WERI-Rb-1 (cell line): ENCODE results near the gene ATP5MC3.

Experiments
- DNase-seq: peaks from one replicate; pipeline ENCODE4 v3.0.0-alpha.2; 2020
- H3K27ac ChIP-seq: fragments of 250-450 bp; sonication (Bioruptor Pico); 2 replicates; pipeline ENCODE4 v1.5.1; 2020; ENCODE audit warnings: mild to moderate bottlenecking, moderate library complexity
- H3K27me3 ChIP-seq: fragments of 250-450 bp; sonication (Bioruptor Pico); 2 replicates; pipeline ENCODE4 v1.5.1; 2021; ENCODE audit warnings: mild to moderate bottlenecking, low read depth, moderate library complexity; ENCODE audit not compliant: insufficient read depth, severe bottlenecking
- H3K36me3 ChIP-seq: fragments of 250-450 bp; sonication (Bioruptor Pico); 2 replicates; pipeline ENCODE4 v1.5.1; 2020; ENCODE audit warnings: mild to moderate bottlenecking, moderate library complexity
- H3K4me3 ChIP-seq: 2 replicates; pipeline ENCODE4 v1.5.1; 2011; ENCODE audit warnings: low read depth, mild to moderate bottlenecking, control low read depth, low read length
- H3K9me3 ChIP-seq: fragments of 250-450 bp; sonication (Bioruptor Pico); 2 replicates; pipeline ENCODE4 v1.5.1; 2021; ENCODE audit warnings: mild to moderate bottlenecking, moderate library complexity; ENCODE audit not compliant: severe bottlenecking
- TF ChIP-seq, protein P1 (sequence below): IDR thresholded peaks from 2 replicates; pipeline ENCODE4 v1.5.1; 2011; ENCODE audit warnings: low read depth, mild to moderate bottlenecking, control low read depth, inconsistent platforms, low read length

Gene ATP5MC3

DNA sequence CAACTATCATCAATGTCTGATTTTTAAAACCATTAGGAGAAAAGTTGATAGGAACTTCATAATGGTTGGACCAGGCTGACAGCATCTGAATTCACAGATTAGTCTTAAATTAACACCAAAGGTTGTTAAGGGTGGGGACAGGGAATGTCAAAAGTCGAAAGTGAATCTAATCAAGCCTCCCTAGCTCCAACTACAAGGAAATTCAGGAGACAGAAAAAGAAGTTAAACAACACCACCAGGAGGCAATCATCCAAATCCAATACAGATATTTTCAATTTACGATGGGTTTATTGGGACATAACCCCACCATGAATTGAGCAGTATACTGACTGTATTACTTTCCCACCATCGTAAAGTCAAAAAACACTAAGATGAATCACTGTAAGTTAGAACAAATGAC is 46.3 kb downstream of the ATP5MC3 start:
- H3K27ac ChIP-seq = no peak overlapping the region
- H3K27me3 ChIP-seq = no peaks in the 10 kb centered on the region
- no peak overlapping the region for H3K4me3 ChIP-seq
- no peaks in the 10 kb centered on the region for H3K9me3 ChIP-seq
- DNase-seq = no peak
- peaks cover 31% of the 10 kb centered on the region for H3K36me3 ChIP-seq
- TF ChIP-seq, protein P1, sequence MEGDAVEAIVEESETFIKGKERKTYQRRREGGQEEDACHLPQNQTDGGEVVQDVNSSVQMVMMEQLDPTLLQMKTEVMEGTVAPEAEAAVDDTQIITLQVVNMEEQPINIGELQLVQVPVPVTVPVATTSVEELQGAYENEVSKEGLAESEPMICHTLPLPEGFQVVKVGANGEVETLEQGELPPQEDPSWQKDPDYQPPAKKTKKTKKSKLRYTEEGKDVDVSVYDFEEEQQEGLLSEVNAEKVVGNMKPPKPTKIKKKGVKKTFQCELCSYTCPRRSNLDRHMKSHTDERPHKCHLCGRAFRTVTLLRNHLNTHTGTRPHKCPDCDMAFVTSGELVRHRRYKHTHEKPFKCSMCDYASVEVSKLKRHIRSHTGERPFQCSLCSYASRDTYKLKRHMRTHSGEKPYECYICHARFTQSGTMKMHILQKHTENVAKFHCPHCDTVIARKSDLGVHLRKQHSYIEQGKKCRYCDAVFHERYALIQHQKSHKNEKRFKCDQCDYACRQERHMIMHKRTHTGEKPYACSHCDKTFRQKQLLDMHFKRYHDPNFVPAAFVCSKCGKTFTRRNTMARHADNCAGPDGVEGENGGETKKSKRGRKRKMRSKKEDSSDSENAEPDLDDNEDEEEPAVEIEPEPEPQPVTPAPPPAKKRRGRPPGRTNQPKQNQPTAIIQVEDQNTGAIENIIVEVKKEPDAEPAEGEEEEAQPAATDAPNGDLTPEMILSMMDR = no peak

DNA sequence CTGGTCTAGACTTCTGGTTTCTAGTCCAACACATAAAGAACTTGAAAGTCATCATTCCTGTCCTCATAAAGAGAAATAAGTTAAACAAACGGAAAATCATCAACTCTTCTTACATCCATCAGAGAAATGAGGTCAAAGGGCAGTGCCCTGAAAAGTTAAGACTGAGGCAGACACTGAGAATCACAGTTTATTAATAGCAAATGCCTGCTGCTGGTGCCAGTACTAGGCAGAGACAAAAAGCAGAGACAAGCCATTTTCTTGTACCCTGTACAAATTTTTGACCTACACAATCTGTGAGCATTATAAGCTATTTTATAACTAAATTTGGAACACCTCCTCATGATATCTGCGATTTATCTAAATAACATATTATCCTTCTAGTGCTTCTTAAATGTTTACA is 50.3 kb downstream of the ATP5MC3 start:
- H3K4me3 ChIP-seq = no peak overlapping the region
- H3K9me3 ChIP-seq = no peaks in the 10 kb centered on the region
- H3K36me3 ChIP-seq = peaks cover 59% of the 10 kb centered on the region
- no peak overlapping the region for H3K27ac ChIP-seq
- no peaks in the 10 kb centered on the region for H3K27me3 ChIP-seq
- DNase-seq = no peak
- TF ChIP-seq, protein P1 = no peak

DNA sequence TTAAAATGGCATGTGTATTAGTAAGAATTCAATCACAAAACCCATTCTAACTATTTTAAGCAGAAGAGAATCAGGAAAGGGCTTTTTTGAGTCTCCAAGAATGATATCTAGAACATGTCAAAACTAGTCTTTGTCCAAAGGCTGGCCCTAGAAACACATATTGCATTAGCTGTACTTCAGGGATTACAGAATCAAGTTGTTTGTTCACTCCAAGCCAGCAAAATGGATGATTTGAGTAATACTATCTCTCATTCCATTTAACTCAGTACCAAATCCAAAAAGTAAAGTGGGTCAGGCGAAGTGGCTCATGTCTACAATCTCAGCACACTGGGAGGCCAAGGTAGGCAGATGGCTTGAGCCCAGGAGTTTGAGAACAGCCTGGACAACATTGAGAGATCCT is 54.8 kb downstream of the ATP5MC3 start:
- no peak overlapping the region for H3K27ac ChIP-seq
- H3K27me3 ChIP-seq = no peaks in the 10 kb centered on the region
- no peak overlapping the region for H3K4me3 ChIP-seq
- peaks cover 37% of the 10 kb centered on the region for H3K36me3 ChIP-seq
- TF ChIP-seq, protein P1 = no peak
- no peaks in the 10 kb centered on the region for H3K9me3 ChIP-seq
- no peak for DNase-seq
